HG02970 (cell line): ENCODE results near the gene CST8.
"Not testable (repeated sequence)": the region's sequence is repeated elsewhere in the genome, so short reads cannot be mapped to it uniquely, and the experiment has no call there.

Experiments
- ATAC-seq: cut with Tn5 transposase; IDR thresholded peaks from one replicate; pipeline ENCODE4 v1.9.1; 2021; ENCODE audit warnings: mild to moderate bottlenecking, moderate library complexity, moderate number of reproducible peaks; ENCODE audit not compliant: unreplicated experiment, low FRiP score

Gene CST8

DNA sequence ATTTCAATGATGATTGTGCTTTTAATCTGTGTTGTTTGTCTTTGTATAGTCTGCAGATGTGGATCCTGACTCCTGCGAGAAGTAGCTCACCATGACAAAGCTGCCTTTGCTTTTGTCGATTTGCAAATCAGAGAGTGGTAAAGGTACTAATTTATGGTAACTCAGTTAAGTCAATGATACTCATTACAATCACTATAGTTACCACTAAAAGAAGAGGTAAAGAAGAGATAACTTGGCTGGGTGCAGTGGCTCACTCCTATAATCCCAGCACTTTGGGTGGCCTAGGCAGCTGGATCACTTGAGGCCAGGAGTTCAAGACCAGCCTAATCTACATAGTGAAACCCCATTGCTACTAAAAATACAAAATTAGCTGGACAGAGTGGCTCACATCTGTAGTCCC, 17.6 kb upstream of the CST8 start:
- ATAC-seq = not testable (repeated sequence)

GRCh38 chr20:23475395-23475794, 15.5 kb upstream of the CST8 start:
- no peak for ATAC-seq

GRCh38 chr20:23476015-23476754, 14.7 kb upstream of the CST8 start:
- ATAC-seq = no peak

DNA sequence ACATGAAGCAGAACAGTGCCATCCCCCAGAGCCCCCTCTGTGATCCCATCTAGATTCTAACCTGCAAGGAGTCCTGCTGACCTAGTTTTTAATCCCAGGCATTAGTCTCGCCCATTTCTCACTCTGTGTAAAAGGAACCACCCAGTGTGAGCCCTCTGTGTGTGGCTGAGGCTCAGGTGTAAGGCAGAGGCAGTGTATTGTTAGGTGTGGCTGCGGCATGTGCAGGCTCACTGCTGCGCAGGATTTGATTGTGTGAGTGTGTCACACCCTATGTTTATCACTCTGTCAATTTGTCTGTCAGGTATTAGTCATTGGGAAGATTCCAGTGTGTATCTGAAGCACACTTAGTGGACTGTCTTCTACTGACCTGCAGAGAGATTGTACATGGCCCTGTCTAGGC, 13.7 kb upstream of the CST8 start:
- no peak for ATAC-seq

GRCh38 chr20:23479043-23479442, 11.9 kb upstream of the CST8 start:
- no peak for ATAC-seq

- ATAC-seq = no peak
Measured at GRCh38 chr20:23482138-23482537, 8.8 kb upstream of the CST8 start.

DNA sequence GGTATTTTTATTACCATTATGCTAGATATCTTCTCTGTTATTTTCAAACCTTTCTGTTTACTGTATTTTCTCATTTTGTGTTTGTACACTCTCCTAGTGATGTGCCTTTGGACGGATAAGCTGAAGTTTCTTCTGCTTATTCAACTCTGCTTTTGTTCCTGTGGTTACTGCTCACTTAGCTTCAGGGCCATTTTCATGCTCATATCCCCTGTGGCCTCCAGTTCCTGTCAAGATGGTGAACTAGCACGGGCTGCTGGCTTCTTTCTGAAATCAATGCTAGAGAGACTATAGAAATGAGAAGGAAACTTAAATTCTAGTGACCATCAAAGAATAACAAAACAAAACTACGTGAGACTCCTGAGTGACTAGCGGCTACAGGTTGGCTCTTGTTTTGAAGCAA, 6.8 kb upstream of the CST8 start:
- no peak for ATAC-seq

DNA sequence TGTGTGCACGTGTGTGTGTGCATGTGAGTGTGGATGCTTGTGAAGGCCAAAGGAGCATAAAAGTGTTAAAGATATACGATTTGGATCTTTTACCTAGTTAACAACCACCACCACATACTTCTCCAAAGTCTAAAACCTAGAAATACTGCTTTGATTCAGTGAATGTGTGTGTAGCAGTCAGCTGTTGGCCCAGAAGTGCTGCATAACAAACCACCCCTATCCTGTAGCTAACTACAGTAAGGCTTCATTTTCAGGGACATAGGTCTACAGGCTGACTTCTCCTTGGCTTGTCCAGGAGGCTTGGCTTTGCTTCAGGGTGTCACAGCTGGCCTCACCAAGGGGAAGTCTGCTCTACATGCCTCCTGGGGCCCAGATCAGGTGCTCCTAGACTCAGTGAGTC, 2.4 kb upstream of the CST8 start:
- no peak for ATAC-seq

DNA sequence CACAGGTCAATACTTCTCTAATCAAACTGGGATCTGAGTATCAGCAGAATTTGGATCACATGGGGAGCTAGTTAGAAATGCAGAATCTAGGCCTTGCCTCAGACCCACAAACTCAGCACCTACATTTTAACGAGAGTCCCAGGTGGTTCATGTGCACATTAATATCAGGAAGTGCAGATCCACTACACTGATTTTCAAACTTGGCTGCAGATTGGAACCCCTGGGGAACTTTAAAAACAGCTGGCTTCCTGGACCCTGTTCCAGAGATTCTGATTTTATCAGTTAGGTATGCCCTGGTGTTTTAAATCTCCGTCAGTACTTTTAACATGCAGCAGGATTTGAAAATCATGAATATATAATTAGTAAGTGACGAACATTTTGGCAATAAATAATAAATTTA, 1.9 kb upstream of the CST8 start:
- no peak for ATAC-seq

DNA sequence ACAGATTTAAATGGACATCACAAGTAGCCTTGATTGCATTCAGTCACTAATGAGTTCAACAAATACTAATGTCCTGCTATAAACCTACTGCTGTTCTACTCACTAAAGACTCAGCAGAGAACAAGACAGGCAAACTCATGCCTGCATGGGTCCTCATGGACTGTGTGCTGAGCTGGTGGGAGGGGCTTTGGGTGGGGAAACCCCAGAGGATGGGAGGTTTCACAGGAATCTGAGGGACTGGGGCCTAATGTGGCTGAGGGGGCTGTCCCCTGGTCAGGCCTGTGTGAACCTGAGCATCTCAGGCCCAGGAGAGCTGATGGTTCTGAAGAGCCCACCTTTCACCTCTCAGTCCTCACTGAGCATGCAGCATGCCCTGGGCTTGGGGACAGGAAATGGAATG, 1.4 kb downstream of the CST8 start:
- ATAC-seq = no peak

DNA sequence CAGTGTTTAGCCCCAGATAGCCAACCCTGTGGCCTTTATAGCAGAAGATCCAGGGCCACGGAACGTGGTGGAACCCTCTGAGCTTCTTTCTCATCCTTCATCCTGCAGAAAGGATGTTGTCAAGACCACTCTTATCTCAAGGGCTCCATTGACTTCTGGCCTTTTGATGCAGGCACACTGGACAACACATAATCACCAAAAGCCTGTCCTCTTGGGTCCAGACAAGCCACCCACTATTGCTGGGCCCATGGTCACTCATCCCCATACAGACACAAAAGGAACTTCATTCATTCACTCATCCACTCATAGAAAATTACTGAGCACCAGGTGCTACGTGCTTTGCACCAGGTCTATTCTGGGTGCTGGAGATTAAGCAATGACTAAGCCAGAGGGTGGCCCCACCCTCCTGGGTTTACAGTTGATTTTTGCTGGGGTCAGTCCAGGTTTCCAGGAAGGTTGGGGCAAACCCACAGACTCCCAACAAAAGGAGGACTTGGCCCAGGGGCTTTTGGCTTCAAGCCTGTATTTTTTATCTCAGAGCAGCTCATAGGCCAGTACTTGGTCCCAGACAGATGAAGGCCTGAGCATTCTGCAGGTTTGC, 2.4 kb downstream of the CST8 start:
- no peak for ATAC-seq

DNA sequence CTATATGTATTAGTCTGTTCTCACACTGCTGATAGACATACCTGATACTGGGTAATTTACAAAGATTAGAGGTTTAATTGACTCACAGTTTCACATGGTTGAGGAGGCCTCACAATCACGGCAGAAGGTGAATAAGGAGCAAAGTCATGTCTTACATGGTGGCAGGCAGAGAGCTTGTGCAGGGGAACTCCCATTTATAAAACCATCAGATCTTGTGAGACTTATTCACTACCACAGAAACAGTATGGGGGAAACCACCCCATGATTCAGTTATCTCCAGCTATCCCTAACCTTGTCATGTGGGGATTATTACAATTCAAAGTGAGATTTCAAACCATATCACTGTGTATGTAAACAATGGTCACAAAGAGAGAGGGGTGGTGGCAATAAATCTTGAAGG, 6.6 kb downstream of the CST8 start:
- ATAC-seq = no peak

- ATAC-seq = no peak
Measured at GRCh38 chr20:23501926-23502325, 11.0 kb downstream of the CST8 start.

GRCh38 chr20:23503649-23504048, 12.7 kb downstream of the CST8 start:
- ATAC-seq = no peak

GRCh38 chr20:23507346-23507745, 16.4 kb downstream of the CST8 start:
- ATAC-seq = no peak

DNA sequence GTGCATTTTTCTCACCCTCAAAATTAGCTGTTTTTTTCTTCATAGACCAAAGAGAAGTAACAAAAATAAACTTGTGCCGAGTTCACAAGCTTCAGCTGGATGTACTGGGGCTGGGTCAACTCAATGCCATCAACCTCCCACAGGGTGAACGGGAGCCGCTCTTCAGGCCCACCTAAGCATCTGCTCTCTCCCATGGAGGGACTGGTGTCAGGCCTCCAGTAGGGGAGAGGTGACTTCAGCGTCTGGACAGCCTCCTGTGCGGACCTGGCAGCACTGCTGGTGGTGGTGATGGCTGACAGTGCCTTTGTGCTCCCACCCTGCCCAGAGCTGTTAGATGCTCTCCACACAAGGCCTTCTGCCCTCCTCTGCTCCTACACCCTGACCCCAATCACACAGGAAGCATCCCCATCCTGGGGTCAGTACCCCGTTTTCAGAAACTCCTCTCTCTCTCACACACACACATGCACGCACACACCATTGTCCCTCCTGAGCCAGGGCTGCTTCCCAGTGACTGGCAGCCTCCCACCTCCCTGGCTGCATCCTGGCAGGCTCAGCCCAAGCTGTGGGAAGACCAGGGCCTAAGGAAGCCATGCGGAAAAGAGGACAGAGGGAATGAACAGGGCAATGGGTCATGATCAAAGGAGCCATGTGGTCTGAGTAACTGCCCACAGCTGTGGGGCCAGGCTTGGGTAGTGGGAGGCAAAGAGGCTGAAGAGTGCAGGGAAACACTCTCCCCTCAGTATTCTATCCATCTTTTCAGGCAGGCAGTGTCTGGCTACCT, 17.7 kb downstream of the CST8 start:
- ATAC-seq = no peak

GRCh38 chr20:23509247-23509913, 18.5 kb downstream of the CST8 start:
- ATAC-seq = no peak

GRCh38 chr20:23510000-23510590, 19.2 kb downstream of the CST8 start:
- ATAC-seq = no peak

DNA sequence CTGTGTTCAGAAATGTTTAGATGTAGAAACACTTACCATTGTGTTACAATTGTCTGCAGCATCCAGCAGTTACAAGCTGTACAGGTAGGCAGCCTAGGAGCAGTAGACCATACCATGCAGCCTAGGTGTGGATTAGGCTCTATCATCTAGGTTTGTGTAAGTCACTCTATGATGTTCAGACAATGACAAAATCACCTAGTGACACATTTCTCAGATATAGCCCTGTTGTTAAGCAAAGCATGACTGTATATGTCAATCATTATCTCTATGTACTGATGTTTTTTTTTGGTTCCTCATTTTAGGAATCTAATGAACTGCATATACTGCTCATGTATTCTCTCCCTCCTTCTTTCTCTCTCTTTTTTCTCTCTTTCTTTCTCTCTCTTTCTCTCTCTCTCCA, 22.2 kb downstream of the CST8 start:
- no peak for ATAC-seq

DNA sequence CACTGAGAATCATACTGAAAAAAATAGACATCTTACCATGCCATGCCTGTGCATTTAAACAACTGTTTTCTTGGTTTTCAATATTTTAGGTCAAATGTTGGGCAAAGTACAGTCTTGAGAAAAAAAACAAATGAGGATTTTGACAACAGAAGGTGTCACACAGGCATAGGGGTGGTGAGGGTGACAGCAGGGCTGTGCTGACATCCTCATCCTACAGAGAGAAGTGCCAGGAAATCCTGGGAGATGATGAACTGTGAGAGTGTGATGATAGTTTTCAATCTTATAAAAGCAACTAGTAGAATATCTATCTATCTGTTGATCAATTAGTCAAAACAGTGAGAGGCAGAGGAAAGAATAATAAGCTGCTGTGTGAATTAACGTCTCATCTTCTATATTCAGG, 23.9 kb downstream of the CST8 start:
- no peak for ATAC-seq
